OCI-LY3 (cell line): Measurements from ENCODE around the gene UNC5C.

ENCODE experiments used
- H2AFZ ChIP-seq: fragments of 200-600, 300-600 bp; shearing (Covaris generic); 2 replicates; pipeline ENCODE4 v1.6.0; 2014; ENCODE audit warnings: antibody characterized with exemption, low read depth, low read length
- H3K27ac ChIP-seq: fragments of 200-600, 300-600 bp; sonication (generic); 2 replicates; pipeline ENCODE4 v1.5.1; 2014; ENCODE audit warnings: mild to moderate bottlenecking, low read length, moderate library complexity, mixed read lengths
- H3K27me3 ChIP-seq: fragments of 200-600, 300-600 bp; sonication (generic); 2 replicates; pipeline ENCODE4 v1.6.1; 2014; ENCODE audit warnings: low read depth, low read length, mixed read lengths
- H3K36me3 ChIP-seq: fragments of 200-600, 300-600 bp; sonication (generic); replicated peaks from 2 replicates; pipeline ENCODE3; 2014; ENCODE audit warnings: low read depth, low read length, mixed read lengths
- H3K4me1 ChIP-seq: fragments of 300-600, 200-600 bp; sonication (generic); 2 replicates; pipeline ENCODE4 v1.6.1; 2014; ENCODE audit warnings: low read length, mixed read lengths
- H3K4me2 ChIP-seq: fragments of 200-600, 300-600 bp; sonication (generic); 2 replicates; pipeline ENCODE4 v1.6.1; 2014; ENCODE audit warnings: low read length, mixed read lengths
- H3K4me3 ChIP-seq: fragments of 300-600, 200-600 bp; sonication (generic); 2 replicates; pipeline ENCODE4 v1.5.1; 2014; ENCODE audit warnings: antibody characterized with exemption, mild to moderate bottlenecking, low read length, moderate library complexity
- H3K79me2 ChIP-seq: fragments of 300-600, 200-600 bp; shearing (Covaris generic); 2 replicates; pipeline ENCODE4 v1.6.1; 2014; ENCODE audit warnings: mild to moderate bottlenecking, low read length, mixed read lengths
- H3K9ac ChIP-seq: fragments of 300-600, 200-600 bp; shearing (Covaris generic); 2 replicates; pipeline ENCODE4 v1.6.0; 2014; ENCODE audit warnings: mild to moderate bottlenecking, low read length, moderate library complexity
- H3K9me3 ChIP-seq: fragments of 200-600, 300-600 bp; shearing (Covaris generic); 2 replicates; pipeline ENCODE4 v1.6.1; 2014; ENCODE audit warnings: low read length, mixed read lengths; ENCODE audit not compliant: insufficient read depth
- H4K20me1 ChIP-seq: fragments of 200-600, 300-600 bp; sonication (generic); 2 replicates; pipeline ENCODE4 v1.6.1; 2016; ENCODE audit warnings: low read length, mixed read lengths; ENCODE audit not compliant: insufficient read depth
- CTCF ChIP-seq: fragments of 200-600, 300-600 bp; sonication (generic); IDR thresholded peaks from 2 replicates; pipeline ENCODE4 v1.5.1; 2014; ENCODE audit warnings: antibody characterized with exemption, low read length, low read depth
- EZH2phosphoT487 ChIP-seq: fragments of 200-600 bp; shearing (Covaris generic); IDR thresholded peaks from 2 replicates; pipeline ENCODE4 v1.6.1; 2018; ENCODE audit warnings: antibody characterized with exemption, mixed run types, low read depth

The UNC5C gene

GRCh38 chr4:95591278-95591677 lies 42.5 kb upstream of the UNC5C start:
- Histone ChIP-seq H3K9ac (no peak overlapping the region), H2AFZ (no peak overlapping the region), H3K4me1 (peaks cover 7% of the 10 kb centered on the region), H3K27ac (no peak overlapping the region), H3K9me3 (no peaks in the 10 kb centered on the region), H3K4me3 (no peak overlapping the region), H3K27me3 (0 out of 2 replicates have a peak, but pooled peaks cover 8% of the 10 kb centered on the region), H4K20me1 (no peaks in the 10 kb centered on the region), H3K36me3 (no peaks in the 10 kb centered on the region), H3K4me2 (no peak overlapping the region), H3K79me2 (no peaks in the 10 kb centered on the region)
- TF ChIP-seq EZH2phosphoT487 (no peak), CTCF (no peak)

- no peak overlapping the region for H2AFZ ChIP-seq
- no peaks in the 10 kb centered on the region for H3K9me3 ChIP-seq
- no peak overlapping the region for H3K4me2 ChIP-seq
- TF ChIP-seq EZH2phosphoT487 (no peak), CTCF (no peak)
- H3K9ac ChIP-seq, result no peak overlapping the region
- no peaks in the 10 kb centered on the region for H4K20me1 ChIP-seq
- H3K27ac ChIP-seq, result no peak overlapping the region
- H3K27me3 ChIP-seq, result 0 out of 2 replicates have a peak, but pooled peaks cover 7% of the 10 kb centered on the region
- no peaks in the 10 kb centered on the region for H3K79me2 ChIP-seq
- no peak overlapping the region for H3K4me3 ChIP-seq
- no peaks in the 10 kb centered on the region for H3K36me3 ChIP-seq
- H3K4me1 ChIP-seq, result peaks cover 7% of the 10 kb centered on the region
These were observed 41.8 kb upstream of the UNC5C start for GRCh38 chr4:95590615-95591014.

- H3K27me3 ChIP-seq, result no peaks in the 10 kb centered on the region
- H4K20me1 ChIP-seq, result no peaks in the 10 kb centered on the region
- no peaks in the 10 kb centered on the region for H3K79me2 ChIP-seq
- H3K4me2 ChIP-seq, result no peak overlapping the region
- H3K9me3 ChIP-seq, result no peaks in the 10 kb centered on the region
- H3K27ac ChIP-seq, result no peak overlapping the region
- no peak overlapping the region for H3K9ac ChIP-seq
- H3K4me3 ChIP-seq, result no peak overlapping the region
- peaks cover 7% of the 10 kb centered on the region for H3K4me1 ChIP-seq
- TF ChIP-seq CTCF, result no peak
- TF ChIP-seq EZH2phosphoT487, result no peak
- H3K36me3 ChIP-seq, result no peaks in the 10 kb centered on the region
- no peak overlapping the region for H2AFZ ChIP-seq
These were observed 36.4 kb upstream of the UNC5C start for GRCh38 chr4:95585016-95585695.

- TF ChIP-seq EZH2phosphoT487 (no peak), CTCF (no peak)
- Histone ChIP-seq H4K20me1 (no peaks in the 10 kb centered on the region), H3K4me2 (no peak overlapping the region), H3K79me2 (no peaks in the 10 kb centered on the region), H3K4me3 (no peak overlapping the region), H3K4me1 (no peaks in the 10 kb centered on the region), H3K9me3 (no peaks in the 10 kb centered on the region), H3K36me3 (no peaks in the 10 kb centered on the region), H3K9ac (no peak overlapping the region), H3K27me3 (no peaks in the 10 kb centered on the region), H2AFZ (no peak overlapping the region), H3K27ac (no peak overlapping the region)
These were observed 31.5 kb upstream of the UNC5C start for GRCh38 chr4:95580226-95580625.
